T-helper 2 cell treated with Interferon-gamma antibody and Interleukin-4, amounts not matched to agents 5 μg/mL and 100 μg/mL, for 36 hours (primary cell): ENCODE results near the gene GSG1L.
A peak's percentile ranks its signal among the peaks of the same experiment; 100 is the strongest.

Source experiments
- DNase-seq: peaks from one replicate; pipeline ENCODE4 v3.0.0; 2021; ENCODE audit warnings: low spot score
- H3K27ac Mint-ChIP-seq: one replicate; pipeline ENCODE4 v1.8.0; 2021; ENCODE audit warnings: mild to moderate bottlenecking, mixed read lengths
- H3K27me3 Mint-ChIP-seq: one replicate; pipeline ENCODE4 v1.8.0; 2021; ENCODE audit warnings: low read depth, mixed read lengths
- H3K36me3 Mint-ChIP-seq: one replicate; pipeline ENCODE4 v1.8.0; 2021; ENCODE audit warnings: low read depth, mixed read lengths
- H3K4me1 Mint-ChIP-seq: one replicate; pipeline ENCODE4 v1.8.0; 2021; ENCODE audit warnings: low read depth, mixed read lengths
- H3K4me3 Mint-ChIP-seq: one replicate; pipeline ENCODE4 v1.8.0; 2022; ENCODE audit warnings: mild to moderate bottlenecking, moderate library complexity, mixed read lengths
- H3K9me3 Mint-ChIP-seq: one replicate; pipeline ENCODE4 v1.8.0; 2021; ENCODE audit warnings: mixed read lengths

The GSG1L gene

DNA sequence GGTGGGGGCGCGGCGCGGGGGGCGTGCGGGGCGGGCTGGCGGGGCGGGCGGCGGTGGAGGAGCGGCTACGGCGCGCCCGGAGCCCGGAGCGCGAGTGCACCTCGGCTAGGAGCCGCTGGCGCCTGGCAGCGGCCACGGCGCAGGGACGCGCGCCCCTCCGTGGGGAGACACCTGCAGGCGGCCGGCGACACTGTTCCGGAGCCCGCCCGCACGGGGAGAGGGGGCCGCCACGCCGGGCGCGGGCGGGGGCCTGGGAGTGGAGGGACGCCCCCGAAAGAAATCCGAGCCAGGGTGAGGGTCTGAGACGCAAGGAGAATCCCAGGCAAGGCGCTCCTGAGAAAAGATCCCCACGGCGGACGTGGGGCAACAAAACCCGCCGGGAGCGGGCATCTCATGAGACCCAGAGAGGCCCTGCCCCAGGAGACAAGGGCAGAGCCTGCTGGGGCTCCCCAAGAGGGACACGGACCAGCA, at the start of gene GSG1L:
Gene GSG1L, minus strand, starts transcription at position 124 of the 471 bp plus-strand sequence. CDS start 290 bp downstream, outside the sequence.
- no peak for DNase-seq
- Mint-ChIP-seq H3K9me3 (no peaks in the 10 kb centered on the region), H3K36me3 (no peaks in the 10 kb centered on the region), H3K4me3 (no peak within 1 kb of the TSS), H3K27me3 (peaks cover 57% of the 10 kb centered on the region), H3K4me1 (no peaks in the 10 kb centered on the region), H3K27ac (no peak within 1 kb of the TSS)

DNA sequence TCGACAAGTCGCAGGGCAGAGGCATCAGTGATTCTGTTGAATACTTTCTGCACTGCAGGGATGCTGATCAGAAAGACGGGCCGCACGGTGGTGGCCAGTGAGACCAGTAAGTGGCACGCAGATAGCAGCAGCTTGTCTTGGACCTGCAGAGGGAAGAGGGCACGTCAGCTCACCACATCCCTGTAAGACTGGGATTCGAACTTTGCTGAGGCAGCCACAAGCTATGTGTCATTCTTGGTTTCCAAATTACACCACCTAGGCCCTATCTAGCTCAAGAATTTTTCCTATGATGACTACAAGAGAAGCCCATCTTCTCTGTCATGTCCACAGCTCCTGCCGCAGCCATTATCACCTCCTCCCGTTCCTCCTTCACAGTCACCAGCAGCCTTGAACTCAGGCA, 49.4 kb upstream of the GSG1L start:
- no peak overlapping the region for H3K4me3 Mint-ChIP-seq
- H3K27ac Mint-ChIP-seq, result peak overlapping the region; percentile 40
- H3K9me3 Mint-ChIP-seq, result no peaks in the 10 kb centered on the region
- H3K36me3 Mint-ChIP-seq, result peaks cover 56% of the 10 kb centered on the region
- H3K27me3 Mint-ChIP-seq, result no peaks in the 10 kb centered on the region
- peaks cover 10% of the 10 kb centered on the region for H3K4me1 Mint-ChIP-seq
- DNase-seq, result peak; percentile 50

DNA sequence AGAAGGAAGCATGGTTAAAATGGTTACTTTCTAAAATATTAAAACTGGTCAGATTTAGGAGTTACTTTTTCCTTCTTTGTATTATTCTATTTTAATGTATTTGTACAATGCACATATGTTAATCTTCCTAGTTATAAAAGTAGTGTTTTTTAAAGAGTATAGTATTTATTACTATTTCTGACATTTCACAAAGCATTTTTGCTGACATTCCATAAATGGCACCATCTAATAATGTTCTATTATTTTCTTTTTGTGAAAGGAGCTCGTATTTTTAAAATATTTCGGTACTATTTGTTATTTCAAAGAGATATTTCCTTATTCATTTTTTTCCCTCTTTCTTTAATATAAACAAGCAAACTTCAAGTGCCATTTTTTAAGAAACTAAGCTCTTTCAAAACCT, 47.5 kb upstream of the GSG1L start:
- Mint-ChIP-seq H3K4me1 (peaks cover 10% of the 10 kb centered on the region), H3K36me3 (peaks cover 63% of the 10 kb centered on the region), H3K27me3 (no peaks in the 10 kb centered on the region), H3K9me3 (no peaks in the 10 kb centered on the region), H3K4me3 (no peak overlapping the region), H3K27ac (no peak overlapping the region)
- DNase-seq, result no peak

DNA sequence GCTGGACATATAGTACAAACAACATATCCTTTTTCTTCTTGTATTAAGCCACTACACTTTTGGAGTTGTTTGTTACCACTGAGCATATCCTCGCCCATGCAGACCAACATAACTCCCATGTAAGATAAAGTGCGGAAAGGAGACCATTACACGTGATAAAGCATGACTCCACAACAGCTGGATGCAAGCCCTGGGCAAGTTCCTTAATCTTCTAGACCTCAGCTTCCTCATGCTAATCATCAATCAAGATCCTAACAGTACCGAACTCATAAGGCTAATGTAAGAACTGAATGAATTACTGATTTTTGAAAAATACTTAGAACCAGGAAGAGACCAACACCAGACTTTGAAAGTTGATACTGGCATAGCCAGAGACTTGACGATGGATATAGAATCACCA, 47.0 kb upstream of the GSG1L start:
- no peak for DNase-seq
- Mint-ChIP-seq H3K27ac (no peak overlapping the region), H3K36me3 (peaks cover 63% of the 10 kb centered on the region), H3K9me3 (no peaks in the 10 kb centered on the region), H3K4me3 (no peak overlapping the region), H3K4me1 (peaks cover 10% of the 10 kb centered on the region), H3K27me3 (no peaks in the 10 kb centered on the region)

DNA sequence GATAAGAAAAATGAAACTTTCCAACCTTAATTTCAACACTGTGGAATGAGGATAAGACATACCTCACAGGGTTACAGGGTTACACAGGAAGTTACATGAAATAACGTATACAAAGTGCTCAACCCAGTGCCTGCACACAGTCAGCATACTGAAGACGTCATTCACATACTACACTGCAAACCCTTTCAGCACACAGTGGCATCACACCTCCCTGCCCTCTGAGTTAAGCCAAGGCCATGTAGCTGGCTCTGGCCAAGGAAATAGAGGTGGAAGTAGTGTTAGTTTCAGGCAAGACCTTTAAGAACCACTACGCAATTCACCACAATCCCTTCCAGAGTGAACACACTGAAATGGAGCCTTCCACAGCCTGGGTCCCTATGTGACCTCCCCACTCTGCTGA, 46.6 kb upstream of the GSG1L start:
- Mint-ChIP-seq H3K4me3 (no peak overlapping the region), H3K9me3 (no peaks in the 10 kb centered on the region), H3K4me1 (peaks cover 10% of the 10 kb centered on the region), H3K36me3 (peaks cover 64% of the 10 kb centered on the region), H3K27me3 (no peaks in the 10 kb centered on the region), H3K27ac (no peak overlapping the region)
- DNase-seq, result no peak

DNA sequence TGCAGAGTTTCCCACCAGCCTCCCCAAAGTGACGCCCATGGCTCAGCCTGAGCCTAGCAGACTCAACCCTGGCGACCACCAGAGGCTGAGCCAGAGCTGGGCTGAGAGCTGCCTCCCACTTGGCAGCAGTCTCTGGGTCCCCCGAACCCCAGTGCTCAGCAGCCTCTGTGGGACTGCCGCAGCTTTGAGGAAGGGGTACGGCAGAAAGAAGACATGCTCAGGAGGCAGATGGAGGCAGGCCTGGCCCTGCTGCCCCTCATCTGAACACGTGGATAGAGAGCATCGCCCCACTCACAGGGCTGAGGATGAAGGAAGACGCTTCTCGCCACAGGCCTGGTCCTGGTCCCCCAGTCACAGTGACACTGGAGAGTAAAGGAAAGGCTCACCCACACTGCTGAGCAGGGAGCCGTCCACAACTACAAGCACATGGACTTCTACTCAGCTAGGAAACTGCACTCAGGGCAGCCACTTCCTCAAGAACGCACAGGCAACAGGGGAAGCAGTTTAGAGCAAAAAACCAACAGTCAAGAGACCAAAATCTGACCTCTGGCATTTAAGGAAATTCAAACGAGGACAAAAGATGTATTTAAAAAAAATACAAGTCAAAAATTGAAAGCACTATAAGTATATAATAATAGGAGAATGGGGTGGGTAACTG, 45.2 kb upstream of the GSG1L start:
- DNase-seq, result no peak
- Mint-ChIP-seq H3K27ac (peak overlapping the region; percentile 28), H3K9me3 (no peaks in the 10 kb centered on the region), H3K4me3 (no peak overlapping the region), H3K27me3 (no peaks in the 10 kb centered on the region), H3K36me3 (peaks cover 62% of the 10 kb centered on the region), H3K4me1 (peaks cover 10% of the 10 kb centered on the region)

DNA sequence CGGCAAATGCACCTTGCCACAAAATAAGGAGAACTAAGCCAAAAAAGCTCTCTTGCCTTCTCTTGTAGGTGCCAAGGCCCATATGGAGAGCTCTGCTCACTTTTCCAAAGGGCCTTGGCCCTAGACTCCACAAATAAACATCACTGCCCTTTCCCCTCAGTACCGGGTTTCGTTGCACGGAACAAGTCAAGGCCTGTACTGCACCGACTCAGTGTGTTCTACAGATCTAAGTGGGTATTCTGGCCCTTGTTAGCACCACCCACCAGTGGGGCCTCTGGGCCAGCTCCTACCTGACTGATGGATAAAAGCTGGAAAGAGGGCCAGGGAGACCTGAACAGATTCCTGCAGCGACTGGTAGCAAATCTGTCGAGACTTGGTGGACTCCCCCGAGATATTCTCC, 43.7 kb upstream of the GSG1L start:
- Mint-ChIP-seq H3K36me3 (peaks cover 65% of the 10 kb centered on the region), H3K27me3 (no peaks in the 10 kb centered on the region), H3K9me3 (no peaks in the 10 kb centered on the region), H3K4me3 (no peak overlapping the region), H3K4me1 (peaks cover 8% of the 10 kb centered on the region), H3K27ac (no peak overlapping the region)
- no peak for DNase-seq

DNA sequence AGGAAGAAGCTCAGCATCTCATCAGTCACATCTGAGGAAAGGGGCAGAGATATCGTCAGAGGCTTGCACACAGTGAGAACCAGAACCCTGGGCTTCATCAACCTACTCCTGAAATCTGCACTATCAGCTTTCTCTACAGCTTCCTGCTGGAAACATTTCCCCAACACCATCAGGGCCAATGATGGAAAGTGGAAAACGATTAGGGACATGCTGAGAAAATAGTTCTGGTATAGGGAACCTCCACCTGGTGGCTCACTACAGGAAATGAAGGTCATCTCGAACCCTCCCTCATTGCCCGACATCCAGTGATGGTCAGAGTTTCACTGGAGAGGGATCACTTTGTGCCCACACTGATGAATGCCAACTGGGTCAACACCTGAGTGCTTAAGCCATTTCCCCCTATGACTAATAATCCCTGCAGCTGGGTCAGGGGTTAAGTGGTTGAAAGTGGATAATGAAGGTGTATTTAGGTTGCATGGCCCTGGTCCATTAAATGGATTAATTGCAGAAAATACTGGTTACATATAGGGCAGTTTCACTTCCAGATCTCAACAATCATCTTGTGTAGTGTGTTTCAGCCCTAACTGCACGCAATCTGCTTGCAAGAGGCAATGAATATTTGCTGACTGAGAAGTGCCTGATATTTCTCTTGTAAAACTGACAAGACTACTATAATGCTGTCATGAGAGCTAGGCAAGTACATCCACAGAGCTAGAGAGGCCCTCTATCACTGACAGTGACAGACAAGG, 43.1 kb upstream of the GSG1L start:
- no peaks in the 10 kb centered on the region for H3K27me3 Mint-ChIP-seq
- no peak overlapping the region for H3K27ac Mint-ChIP-seq
- H3K36me3 Mint-ChIP-seq, result peaks cover 70% of the 10 kb centered on the region
- no peaks in the 10 kb centered on the region for H3K9me3 Mint-ChIP-seq
- no peak for DNase-seq
- no peak overlapping the region for H3K4me3 Mint-ChIP-seq
- H3K4me1 Mint-ChIP-seq, result peaks cover 8% of the 10 kb centered on the region

DNA sequence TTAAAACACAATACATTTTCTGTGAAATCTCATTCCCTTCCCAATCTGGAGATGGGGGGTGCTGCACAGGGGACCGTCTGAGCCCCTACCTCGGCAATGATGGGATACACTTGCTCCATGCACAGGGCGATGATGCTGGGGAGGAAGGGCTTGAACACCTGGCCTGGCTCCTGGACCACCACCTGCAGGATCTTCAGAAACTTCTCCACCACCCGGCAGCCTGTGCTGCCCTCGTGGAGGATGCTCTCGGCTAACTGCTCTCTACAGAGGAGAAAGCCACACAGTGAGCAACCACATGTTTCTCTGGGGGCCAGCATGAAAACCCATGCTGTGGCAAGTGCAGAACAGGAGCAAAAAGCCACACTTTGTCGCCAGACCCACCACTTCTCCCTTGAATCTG, 42.4 kb upstream of the GSG1L start:
- Mint-ChIP-seq H3K4me1 (peaks cover 6% of the 10 kb centered on the region), H3K36me3 (peaks cover 67% of the 10 kb centered on the region), H3K27ac (no peak overlapping the region), H3K9me3 (no peaks in the 10 kb centered on the region), H3K27me3 (no peaks in the 10 kb centered on the region), H3K4me3 (no peak overlapping the region)
- no peak for DNase-seq

DNA sequence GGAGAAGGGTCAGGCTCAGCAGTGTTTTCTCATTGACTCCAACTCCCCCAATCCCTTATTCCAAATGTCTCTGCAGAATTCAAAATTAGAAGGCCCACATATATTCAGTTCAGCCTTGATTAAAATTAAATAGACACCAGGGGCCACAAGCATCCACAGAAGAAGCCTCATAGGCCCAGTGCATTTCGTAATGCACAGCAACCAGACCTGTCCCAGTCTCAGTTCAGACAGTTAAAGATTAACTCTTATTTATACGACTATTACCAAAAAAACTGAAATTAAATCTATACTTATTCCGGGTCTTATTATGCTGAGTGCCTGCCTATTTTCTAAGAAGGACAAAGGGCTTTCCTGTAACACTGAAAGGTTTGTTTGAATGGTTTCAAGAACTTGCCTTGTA, 41.8 kb upstream of the GSG1L start:
- DNase-seq, result no peak
- peaks cover 66% of the 10 kb centered on the region for H3K36me3 Mint-ChIP-seq
- H3K4me1 Mint-ChIP-seq, result peaks cover under 1% of the 10 kb centered on the region
- no peaks in the 10 kb centered on the region for H3K9me3 Mint-ChIP-seq
- no peak overlapping the region for H3K4me3 Mint-ChIP-seq
- no peaks in the 10 kb centered on the region for H3K27me3 Mint-ChIP-seq
- no peak overlapping the region for H3K27ac Mint-ChIP-seq

DNA sequence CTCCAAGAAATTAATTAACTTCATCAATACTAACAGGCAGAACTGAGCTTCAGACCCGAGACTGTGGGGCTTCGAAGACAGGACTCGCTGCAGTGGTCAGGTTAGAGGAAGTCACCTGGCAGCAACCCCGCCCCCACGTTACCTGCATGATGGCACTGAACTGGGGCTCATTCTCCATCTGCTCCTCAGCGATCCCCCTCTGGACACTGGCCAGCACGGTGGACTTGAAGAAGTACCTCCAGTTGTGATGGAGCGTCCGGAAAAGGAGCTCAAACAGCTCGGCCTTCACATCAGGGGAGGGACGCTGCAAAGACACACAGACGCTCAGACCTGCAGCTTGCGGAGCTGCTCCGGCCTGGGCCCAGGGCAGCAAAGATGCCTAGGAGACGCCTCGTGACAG, 40.9 kb upstream of the GSG1L start:
- Mint-ChIP-seq H3K27me3 (no peaks in the 10 kb centered on the region), H3K4me1 (no peaks in the 10 kb centered on the region), H3K36me3 (peaks cover 67% of the 10 kb centered on the region), H3K9me3 (no peaks in the 10 kb centered on the region), H3K4me3 (no peak overlapping the region), H3K27ac (no peak overlapping the region)
- no peak for DNase-seq

DNA sequence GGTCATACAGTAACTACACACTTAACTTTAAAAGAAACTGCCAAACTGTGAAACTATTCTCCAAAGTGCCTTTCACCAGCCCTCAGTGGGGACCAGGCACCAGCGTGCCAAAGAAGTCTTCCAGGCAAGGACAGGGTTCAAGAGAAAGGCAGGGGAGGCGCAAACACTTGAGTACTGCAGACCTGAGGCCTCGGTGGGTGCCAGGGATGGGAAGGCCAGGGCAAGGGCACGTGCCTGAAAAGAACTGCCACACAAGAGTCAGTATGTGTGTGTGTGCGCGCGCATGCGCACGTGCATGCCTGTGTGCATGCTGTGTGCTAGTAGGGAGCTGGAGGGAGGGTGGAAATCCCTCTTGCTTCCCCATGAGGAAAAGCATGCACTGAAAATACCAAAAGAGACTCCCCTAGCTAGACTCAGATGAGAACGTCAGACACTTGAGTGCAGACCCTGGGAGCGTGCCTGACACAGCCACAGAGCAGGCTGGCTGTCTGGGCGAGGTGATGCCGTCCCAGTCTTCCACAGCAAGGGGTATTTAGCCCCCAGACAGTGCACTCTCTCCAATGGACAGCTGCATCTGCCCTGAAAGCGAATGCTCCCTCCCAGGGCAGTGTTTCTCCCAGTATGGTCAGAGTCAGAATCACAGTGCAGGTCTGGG, 40.1 kb upstream of the GSG1L start:
- no peak overlapping the region for H3K27ac Mint-ChIP-seq
- no peaks in the 10 kb centered on the region for H3K4me1 Mint-ChIP-seq
- no peaks in the 10 kb centered on the region for H3K9me3 Mint-ChIP-seq
- H3K36me3 Mint-ChIP-seq, result peaks cover 65% of the 10 kb centered on the region
- no peak for DNase-seq
- no peaks in the 10 kb centered on the region for H3K27me3 Mint-ChIP-seq
- H3K4me3 Mint-ChIP-seq, result no peak overlapping the region

DNA sequence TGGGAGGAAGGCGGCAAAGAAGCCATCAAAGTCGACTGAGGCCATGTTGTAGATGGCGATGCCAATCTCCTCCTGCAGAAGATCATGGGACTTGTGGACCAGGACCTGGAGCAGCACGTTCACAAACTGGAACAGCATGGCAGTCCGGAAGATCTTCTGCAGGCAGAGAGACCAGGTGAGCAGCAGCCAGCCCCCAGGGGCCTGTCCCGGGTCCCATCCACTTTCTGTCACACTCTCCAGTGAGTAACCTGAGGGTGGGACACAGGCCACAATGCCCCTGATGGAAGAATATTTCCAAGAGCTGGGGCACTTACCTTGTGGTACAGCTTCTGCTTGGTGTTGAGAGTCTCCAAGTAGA, 38.0 kb upstream of the GSG1L start:
- Mint-ChIP-seq H3K27ac (no peak overlapping the region), H3K4me1 (no peaks in the 10 kb centered on the region), H3K27me3 (no peaks in the 10 kb centered on the region), H3K36me3 (peaks cover 65% of the 10 kb centered on the region), H3K9me3 (no peaks in the 10 kb centered on the region), H3K4me3 (no peak overlapping the region)
- no peak for DNase-seq

DNA sequence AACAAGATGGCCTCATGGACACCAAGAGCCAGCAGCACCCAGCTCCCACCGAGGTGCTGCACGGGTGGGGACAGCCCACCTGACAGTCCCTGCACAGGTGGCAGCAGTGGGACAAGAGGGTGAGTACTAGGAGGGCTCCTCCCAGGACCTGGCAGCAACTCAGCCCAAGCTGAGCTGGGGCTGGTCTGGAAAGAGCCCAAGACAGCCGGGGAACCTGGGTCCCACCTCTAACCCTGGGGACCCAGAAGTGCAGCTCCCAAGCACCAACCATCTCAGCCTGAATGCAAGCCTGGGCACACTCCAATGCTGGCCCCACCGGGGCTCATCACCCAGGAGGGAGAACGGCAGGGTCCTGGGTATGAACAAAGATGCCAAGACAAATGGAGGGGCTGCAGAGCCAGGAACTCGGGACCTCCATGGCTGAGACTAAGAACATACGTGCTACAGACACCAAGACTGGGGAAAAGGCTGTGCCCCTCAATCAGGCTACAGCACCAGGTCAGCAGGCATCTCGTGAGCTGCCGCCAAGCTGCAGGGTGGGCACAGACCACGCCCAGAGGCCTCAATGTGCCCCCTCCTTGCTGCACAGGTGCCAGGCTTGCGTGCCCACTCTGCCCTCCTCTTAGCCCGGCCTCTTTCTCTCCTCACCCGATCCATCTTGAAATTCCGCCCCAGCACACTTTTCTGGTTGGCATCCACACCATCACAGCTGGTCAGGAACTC, 37.5 kb upstream of the GSG1L start:
- no peak overlapping the region for H3K27ac Mint-ChIP-seq

More for the DNA sequence above, 37.5 kb upstream of the GSG1L start:
- Mint-ChIP-seq H3K27me3 (no peaks in the 10 kb centered on the region), H3K4me1 (no peaks in the 10 kb centered on the region), H3K36me3 (peaks cover 61% of the 10 kb centered on the region), H3K9me3 (no peaks in the 10 kb centered on the region), H3K4me3 (no peak overlapping the region)
- no peak for DNase-seq
